Stomach (tissue), 4 donors: ENCODE results near the gene OSBPL1A.
"Not testable (repeated sequence)": the region's sequence is repeated elsewhere in the genome, so short reads cannot be mapped to it uniquely, and the experiment has no call there.

Experiments
- CTCF ChIP-seq, 7 experiments: fragments of 450-650 bp in 4 of 7; fragments of 200-600 bp in 3 of 7; sonication (generic) in 3 of 7; IDR thresholded peaks; one replicate each; pipeline ENCODE4 v1.5.1; 2016 to 2019; ENCODE audit warnings: antibody characterized with exemption in 7 of 7, control low read depth in 2 of 7, mild to moderate bottlenecking in 1 of 7
- EP300 ChIP-seq: sonication (generic); formaldehyde crosslinking; IDR thresholded peaks from one replicate; pipeline ENCODE4 v1.6.1; 2017; ENCODE audit warnings: antibody characterized with exemption
- POLR2A ChIP-seq, 4 donors: fragments of 450-650 bp; IDR thresholded peaks; one replicate each; pipeline ENCODE4 v1.6.1; 2016; ENCODE audit warnings: antibody characterized with exemption in 4 of 4, control low read depth in 2 of 4, mild to moderate bottlenecking in 1 of 4, moderate library complexity in 1 of 4
- POLR2AphosphoS5 ChIP-seq, 3 donors: sonication (generic); formaldehyde crosslinking; IDR thresholded peaks; one replicate each; pipeline ENCODE4 v1.6.1; 2016; ENCODE audit warnings: antibody characterized with exemption in 3 of 3

GRCh38 chr18:24359787-24360530, 37.7 kb downstream of the OSBPL1A start:
- TF ChIP-seq POLR2AphosphoS5 (IDR thresholded peaks at IDR 0.05); POLR2A (IDR thresholded peaks at IDR 0.05); EP300: not testable (repeated sequence)
- peak in 5 of 7 experiments; percentile 21 to 66 (median 53) for TF ChIP-seq CTCF (IDR thresholded peaks at IDR 0.05)
